CD4-positive, alpha-beta T cell treated with Interleukin-12 subunit alpha and Interleukin-12 subunit beta, for 1 hour (primary cell): Measurements from ENCODE around the gene PKHD1.

ENCODE experiments used
- DNase-seq: peaks from one replicate; pipeline ENCODE4 v3.0.0-alpha.2; 2020

PKHD1 gene

GRCh38 chr6:52087498-52087999 lies at the start of gene PKHD1:
TSS of gene PKHD1 (minus strand) at chr6:52087613. CDS start at chr6:52084933, 2,680 bp downstream.
- peak; percentile 4 for DNase-seq

GRCh38 chr6:52136934-52137467 lies 49.6 kb upstream of the PKHD1 start:
- no peak for DNase-seq

GRCh38 chr6:52136055-52136454 lies 48.6 kb upstream of the PKHD1 start:
- no peak for DNase-seq

GRCh38 chr6:52135217-52135616 lies 47.8 kb upstream of the PKHD1 start:
- no peak for DNase-seq

- DNase-seq: no peak
Observed at GRCh38 chr6:52134011-52134410, 46.6 kb upstream of the PKHD1 start.

GRCh38 chr6:52133324-52133723 lies 45.9 kb upstream of the PKHD1 start:
- DNase-seq: no peak

- DNase-seq: no peak
Observed at GRCh38 chr6:52132292-52132691, 44.9 kb upstream of the PKHD1 start.

GRCh38 chr6:52130440-52130839 lies 43.0 kb upstream of the PKHD1 start:
- no peak for DNase-seq

GRCh38 chr6:52127957-52128356 lies 40.5 kb upstream of the PKHD1 start:
- DNase-seq: no peak

- DNase-seq: no peak
Observed at GRCh38 chr6:52126231-52126630, 38.8 kb upstream of the PKHD1 start.

- DNase-seq: no peak
Observed at GRCh38 chr6:52125572-52125971, 38.2 kb upstream of the PKHD1 start.

- DNase-seq: no peak
Observed at GRCh38 chr6:52125139-52125538, 37.7 kb upstream of the PKHD1 start.

GRCh38 chr6:52124126-52125121 lies 37.0 kb upstream of the PKHD1 start:
- no peak for DNase-seq

- no peak for DNase-seq
Observed at GRCh38 chr6:52123251-52123650, 35.8 kb upstream of the PKHD1 start.

- DNase-seq: no peak
Observed at GRCh38 chr6:52117352-52117751, 29.9 kb upstream of the PKHD1 start.

GRCh38 chr6:52116605-52116948 lies 29.2 kb upstream of the PKHD1 start:
- no peak for DNase-seq

GRCh38 chr6:52115891-52116604 lies 28.6 kb upstream of the PKHD1 start:
- DNase-seq: no peak

- no peak for DNase-seq
Observed at GRCh38 chr6:52115145-52115741, 27.8 kb upstream of the PKHD1 start.

- DNase-seq: no peak
Observed at GRCh38 chr6:52109171-52109571, 21.8 kb upstream of the PKHD1 start.

- DNase-seq: no peak
Observed at GRCh38 chr6:52108128-52108527, 20.7 kb upstream of the PKHD1 start.

- no peak for DNase-seq
Observed at GRCh38 chr6:52106994-52107393, 19.6 kb upstream of the PKHD1 start.

- DNase-seq: no peak
Observed at GRCh38 chr6:52104979-52105378, 17.6 kb upstream of the PKHD1 start.

GRCh38 chr6:52103623-52104022 lies 16.2 kb upstream of the PKHD1 start:
- no peak for DNase-seq
